Vagina (tissue), 2 donors: Measurements from ENCODE around the gene LNP1.

Experiments used
- POLR2A ChIP-seq, 2 donors: fragments of 450-650 bp; IDR thresholded peaks; one replicate each; pipeline ENCODE4 v1.6.1; 2017; ENCODE audit warnings: antibody characterized with exemption in 2 of 2, mild to moderate bottlenecking in 2 of 2, moderate library complexity in 2 of 2
- POLR2AphosphoS5 ChIP-seq, 2 donors: sonication (generic); formaldehyde crosslinking; IDR thresholded peaks; one replicate each; pipeline ENCODE4 v1.9.0; 2017; ENCODE audit warnings: antibody characterized with exemption in 2 of 2, mild to moderate bottlenecking in 2 of 2, low read depth in 1 of 2; ENCODE audit not compliant: insufficient read depth in 1 of 2
- TF ChIP-seq, protein P1 (sequence below), 3 experiments: fragments of 450-650 bp in 2 of 3; fragments of 200-600 bp in 1 of 3; sonication (generic) in 1 of 3; IDR thresholded peaks; one replicate each; pipeline ENCODE4 v1.5.1; 2017 to 2019; ENCODE audit warnings: antibody characterized with exemption in 3 of 3, mild to moderate bottlenecking in 2 of 3, moderate library complexity in 2 of 3

DNA sequence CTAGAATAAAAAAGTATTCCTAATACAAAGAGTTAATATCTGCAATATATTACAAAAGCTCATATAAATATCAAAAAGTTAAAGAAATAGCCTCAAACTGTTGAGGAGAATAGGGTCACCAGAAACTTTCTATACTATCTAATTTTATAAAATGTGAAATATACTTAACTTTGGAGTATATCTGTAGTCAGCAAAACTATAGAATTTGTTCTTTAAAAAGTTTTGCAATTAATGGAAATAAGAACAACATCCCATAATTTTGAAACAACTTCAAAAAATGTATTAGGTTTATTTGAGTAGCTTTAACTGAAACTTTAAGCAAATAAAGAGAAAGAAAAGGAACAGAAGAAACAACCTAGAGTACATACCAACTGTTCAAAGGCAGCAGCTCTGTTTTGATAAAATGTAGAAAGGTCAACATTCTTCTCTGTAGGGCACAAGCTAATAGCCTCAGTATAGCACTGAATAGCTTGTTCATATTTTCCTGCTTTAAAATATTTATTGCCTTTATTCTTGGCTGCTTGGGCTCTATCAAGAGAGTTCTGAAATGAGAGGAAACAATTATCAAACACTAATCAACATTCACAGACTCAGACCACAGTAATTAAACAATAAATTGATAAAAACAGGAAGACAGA, 14.8 kb upstream of the LNP1 start:
- TF ChIP-seq, protein P1, sequence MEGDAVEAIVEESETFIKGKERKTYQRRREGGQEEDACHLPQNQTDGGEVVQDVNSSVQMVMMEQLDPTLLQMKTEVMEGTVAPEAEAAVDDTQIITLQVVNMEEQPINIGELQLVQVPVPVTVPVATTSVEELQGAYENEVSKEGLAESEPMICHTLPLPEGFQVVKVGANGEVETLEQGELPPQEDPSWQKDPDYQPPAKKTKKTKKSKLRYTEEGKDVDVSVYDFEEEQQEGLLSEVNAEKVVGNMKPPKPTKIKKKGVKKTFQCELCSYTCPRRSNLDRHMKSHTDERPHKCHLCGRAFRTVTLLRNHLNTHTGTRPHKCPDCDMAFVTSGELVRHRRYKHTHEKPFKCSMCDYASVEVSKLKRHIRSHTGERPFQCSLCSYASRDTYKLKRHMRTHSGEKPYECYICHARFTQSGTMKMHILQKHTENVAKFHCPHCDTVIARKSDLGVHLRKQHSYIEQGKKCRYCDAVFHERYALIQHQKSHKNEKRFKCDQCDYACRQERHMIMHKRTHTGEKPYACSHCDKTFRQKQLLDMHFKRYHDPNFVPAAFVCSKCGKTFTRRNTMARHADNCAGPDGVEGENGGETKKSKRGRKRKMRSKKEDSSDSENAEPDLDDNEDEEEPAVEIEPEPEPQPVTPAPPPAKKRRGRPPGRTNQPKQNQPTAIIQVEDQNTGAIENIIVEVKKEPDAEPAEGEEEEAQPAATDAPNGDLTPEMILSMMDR (IDR thresholded peaks at IDR 0.05), result no peak
- TF ChIP-seq POLR2A (IDR thresholded peaks at IDR 0.05) (no peak), POLR2AphosphoS5 (IDR thresholded peaks at IDR 0.05; ENCODE audit: insufficient read depth in 1 of 2, low read depth in 1 of 2) (no peak)
